Vagina (tissue), 2 donors: ENCODE measurements around the gene TGM6.

Experiments used
- POLR2A ChIP-seq, 2 donors: fragments of 450-650 bp; IDR thresholded peaks; one replicate each; pipeline ENCODE4 v1.6.1; 2017; ENCODE audit warnings: antibody characterized with exemption in 2 of 2, mild to moderate bottlenecking in 2 of 2, moderate library complexity in 2 of 2
- TF ChIP-seq, protein P1 (sequence below), 3 experiments: fragments of 450-650 bp in 2 of 3; fragments of 200-600 bp in 1 of 3; sonication (generic) in 1 of 3; IDR thresholded peaks; one replicate each; pipeline ENCODE4 v1.5.1; 2017 to 2019; ENCODE audit warnings: antibody characterized with exemption in 3 of 3, mild to moderate bottlenecking in 2 of 3, moderate library complexity in 2 of 3

DNA sequence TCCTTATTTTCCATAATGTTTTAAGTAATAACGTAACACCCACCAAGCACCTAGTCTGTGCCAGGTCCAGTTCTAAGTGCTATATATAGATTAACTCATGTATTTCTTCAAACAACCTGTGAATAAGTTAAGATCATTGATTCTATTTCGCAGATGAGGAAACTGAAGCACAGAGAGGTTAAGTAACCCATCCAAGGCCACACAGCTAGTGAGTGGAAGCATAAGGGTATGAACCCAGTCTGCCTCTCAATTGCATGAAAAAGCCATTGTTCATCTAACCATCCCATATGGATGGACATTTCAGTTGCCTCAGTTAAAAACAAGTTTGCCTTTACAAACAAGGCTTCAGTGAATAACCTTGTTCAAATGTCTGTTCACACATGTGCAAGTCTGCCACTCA lies 20.8 kb downstream of the TGM6 start:
- TF ChIP-seq, protein P1, sequence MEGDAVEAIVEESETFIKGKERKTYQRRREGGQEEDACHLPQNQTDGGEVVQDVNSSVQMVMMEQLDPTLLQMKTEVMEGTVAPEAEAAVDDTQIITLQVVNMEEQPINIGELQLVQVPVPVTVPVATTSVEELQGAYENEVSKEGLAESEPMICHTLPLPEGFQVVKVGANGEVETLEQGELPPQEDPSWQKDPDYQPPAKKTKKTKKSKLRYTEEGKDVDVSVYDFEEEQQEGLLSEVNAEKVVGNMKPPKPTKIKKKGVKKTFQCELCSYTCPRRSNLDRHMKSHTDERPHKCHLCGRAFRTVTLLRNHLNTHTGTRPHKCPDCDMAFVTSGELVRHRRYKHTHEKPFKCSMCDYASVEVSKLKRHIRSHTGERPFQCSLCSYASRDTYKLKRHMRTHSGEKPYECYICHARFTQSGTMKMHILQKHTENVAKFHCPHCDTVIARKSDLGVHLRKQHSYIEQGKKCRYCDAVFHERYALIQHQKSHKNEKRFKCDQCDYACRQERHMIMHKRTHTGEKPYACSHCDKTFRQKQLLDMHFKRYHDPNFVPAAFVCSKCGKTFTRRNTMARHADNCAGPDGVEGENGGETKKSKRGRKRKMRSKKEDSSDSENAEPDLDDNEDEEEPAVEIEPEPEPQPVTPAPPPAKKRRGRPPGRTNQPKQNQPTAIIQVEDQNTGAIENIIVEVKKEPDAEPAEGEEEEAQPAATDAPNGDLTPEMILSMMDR (IDR thresholded peaks at IDR 0.05), result no peak
- TF ChIP-seq POLR2A (IDR thresholded peaks at IDR 0.05), result no peak
